Measurements from ENCODE around the gene FCAR.

DNA sequence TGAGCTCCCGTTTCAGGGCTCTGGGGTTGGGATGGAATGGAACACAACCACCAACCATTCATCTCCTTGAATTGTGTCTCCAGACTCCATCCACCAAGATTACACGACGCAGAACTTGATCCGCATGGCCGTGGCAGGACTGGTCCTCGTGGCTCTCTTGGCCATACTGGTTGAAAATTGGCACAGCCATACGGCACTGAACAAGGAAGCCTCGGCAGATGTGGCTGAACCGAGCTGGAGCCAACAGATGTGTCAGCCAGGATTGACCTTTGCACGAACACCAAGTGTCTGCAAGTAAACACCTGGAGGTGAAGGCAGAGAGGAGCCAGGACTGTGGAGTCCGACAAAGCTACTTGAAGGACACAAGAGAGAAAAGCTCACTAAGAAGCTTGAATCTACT lies 15.5 kb downstream of the FCAR start:
- TF ChIP-seq, protein P1, sequence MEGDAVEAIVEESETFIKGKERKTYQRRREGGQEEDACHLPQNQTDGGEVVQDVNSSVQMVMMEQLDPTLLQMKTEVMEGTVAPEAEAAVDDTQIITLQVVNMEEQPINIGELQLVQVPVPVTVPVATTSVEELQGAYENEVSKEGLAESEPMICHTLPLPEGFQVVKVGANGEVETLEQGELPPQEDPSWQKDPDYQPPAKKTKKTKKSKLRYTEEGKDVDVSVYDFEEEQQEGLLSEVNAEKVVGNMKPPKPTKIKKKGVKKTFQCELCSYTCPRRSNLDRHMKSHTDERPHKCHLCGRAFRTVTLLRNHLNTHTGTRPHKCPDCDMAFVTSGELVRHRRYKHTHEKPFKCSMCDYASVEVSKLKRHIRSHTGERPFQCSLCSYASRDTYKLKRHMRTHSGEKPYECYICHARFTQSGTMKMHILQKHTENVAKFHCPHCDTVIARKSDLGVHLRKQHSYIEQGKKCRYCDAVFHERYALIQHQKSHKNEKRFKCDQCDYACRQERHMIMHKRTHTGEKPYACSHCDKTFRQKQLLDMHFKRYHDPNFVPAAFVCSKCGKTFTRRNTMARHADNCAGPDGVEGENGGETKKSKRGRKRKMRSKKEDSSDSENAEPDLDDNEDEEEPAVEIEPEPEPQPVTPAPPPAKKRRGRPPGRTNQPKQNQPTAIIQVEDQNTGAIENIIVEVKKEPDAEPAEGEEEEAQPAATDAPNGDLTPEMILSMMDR (IDR thresholded peaks at IDR 0.05; ENCODE audit: low read depth, low read length), result no peak
- TF ChIP-seq POLR2A (IDR thresholded peaks at IDR 0.05; ENCODE audit: extremely low read depth, insufficient read length) (no peak), MYC (IDR thresholded peaks at IDR 0.05; ENCODE audit: low read depth, low read length) (no peak)
- TF ChIP-seq, protein P2, sequence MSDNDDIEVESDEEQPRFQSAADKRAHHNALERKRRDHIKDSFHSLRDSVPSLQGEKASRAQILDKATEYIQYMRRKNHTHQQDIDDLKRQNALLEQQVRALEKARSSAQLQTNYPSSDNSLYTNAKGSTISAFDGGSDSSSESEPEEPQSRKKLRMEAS (IDR thresholded peaks at IDR 0.05; ENCODE audit: low read depth, low read length), result no peak
